Activated CD4-positive, alpha-beta memory T cell treated with anti-CD3 and anti-CD28 coated beads for 36 hours (primary cell): ENCODE data around the gene CEL. TPM values are rescaled to one million over a fixed set of nuclear protein-coding genes. Genes with fewer than 3 reads are reported as not detected.
"Not testable (repeated sequence)": the region's sequence is repeated elsewhere in the genome, so short reads cannot be mapped to it uniquely, and the experiment has no call there.

Experiments used
- CTCF ChIA-PET: fragments of 350-600 bp; sonication (Branson Sonifier 250); formaldehyde crosslinking; loops from one replicate; lab custom pipeline; 2021; ENCODE audit warnings: antibody characterized with exemption, inconsistent platforms; lab: Charles Lee
- POLR2A ChIA-PET: fragments of 350-600 bp; sonication (Branson Sonifier 250); formaldehyde crosslinking; loops from one replicate; lab custom pipeline; 2021; ENCODE audit warnings: antibody characterized with exemption; lab: Charles Lee
- DNase-seq: peaks from one replicate; pipeline ENCODE4 v3.0.0-alpha.2; 2020
- H3K27ac Mint-ChIP-seq: one replicate; pipeline ENCODE4 v1.8.0; 2021; ENCODE audit warnings: mixed read lengths
- H3K27me3 Mint-ChIP-seq: one replicate; pipeline ENCODE4 v1.8.0; 2021; ENCODE audit warnings: mixed read lengths
- H3K36me3 Mint-ChIP-seq: one replicate; pipeline ENCODE4 v1.8.0; 2021; ENCODE audit warnings: mixed read lengths
- H3K4me1 Mint-ChIP-seq: one replicate; pipeline ENCODE4 v1.8.0; 2021; ENCODE audit warnings: low read depth, mixed read lengths
- H3K4me3 Mint-ChIP-seq: one replicate; pipeline ENCODE4 v1.8.0; 2021; ENCODE audit warnings: mild to moderate bottlenecking, mixed read lengths
- H3K9me3 Mint-ChIP-seq: one replicate; pipeline ENCODE4 v1.8.0; 2021; ENCODE audit warnings: mixed read lengths
- intact Hi-C: fragments of 100-400 bp; cut with micrococcal nuclease; formaldehyde crosslinking; loops from one replicate; pipeline ENCODE4 v1.15.1; 2023
- total RNA-seq, 2 experiments: library from RNA; stranded (reverse); gene quantifications; one replicate each; pipeline ENCODE4 v1.2.3, GENCODE V29; 2021

The CEL gene
- total RNA-seq, 2 experiments from 2014 or later = 0.88 to 1.0 TPM

DNA sequence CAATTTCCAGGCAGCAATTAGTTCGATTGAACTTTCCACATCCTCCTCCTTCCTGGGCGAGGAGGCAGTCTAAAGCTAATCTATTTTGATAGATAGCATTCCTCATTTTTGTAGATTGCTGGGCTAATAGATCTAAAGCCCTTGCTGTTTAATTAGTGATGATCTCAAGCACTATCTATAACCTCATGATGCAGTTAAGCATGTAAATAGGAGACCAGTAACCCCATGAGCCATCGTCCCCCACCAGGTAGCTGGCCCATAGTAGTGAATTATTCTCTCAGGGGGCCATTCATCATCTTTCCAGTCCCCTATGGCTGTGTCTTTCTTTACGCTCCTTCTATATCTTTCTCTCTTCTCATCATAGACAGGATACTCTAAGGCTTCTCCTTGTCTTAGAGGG, 14.9 kb downstream of the CEL start:
- no peaks in the 10 kb centered on the region for H3K27me3 Mint-ChIP-seq

DNA sequence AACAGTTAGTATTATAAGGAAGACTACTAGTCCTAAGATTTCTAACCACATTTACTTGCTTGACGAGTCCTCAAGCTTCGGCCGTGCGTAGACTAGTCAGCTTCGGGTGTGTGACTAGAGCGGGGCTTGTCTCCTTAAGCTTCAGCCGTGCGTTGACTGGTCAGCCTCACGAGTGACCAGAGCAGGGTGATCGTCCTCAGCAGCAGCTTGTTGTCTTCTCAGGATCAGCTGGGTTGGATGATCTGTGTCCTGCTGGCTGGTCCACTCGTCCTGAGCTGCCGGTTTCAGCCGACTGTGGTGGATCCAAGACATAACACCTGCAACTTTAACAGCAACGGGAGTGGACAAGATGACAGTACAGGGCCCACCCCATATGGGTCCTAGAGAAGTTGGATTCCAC, 16.7 kb downstream of the CEL start:
- Mint-ChIP-seq H3K4me1 (no peaks in the 10 kb centered on the region), H3K9me3 (no peaks in the 10 kb centered on the region), H3K4me3 (no peak overlapping the region), H3K36me3 (no peaks in the 10 kb centered on the region), H3K27ac (no peak overlapping the region), H3K27me3 (no peaks in the 10 kb centered on the region)
- no peak for DNase-seq
- intact Hi-C loops = no loop called here
- CTCF ChIA-PET = interaction anchor here (0.7 to 1.0 kb wide), 2 partner anchors 56 to 108 kb away, joined by 3 to 4 read pairs; no protein-coding TSS in a partner anchor
- POLR2A ChIA-PET = no interaction called here

More for the DNA sequence above, 14.9 kb downstream of the CEL start:
- no peak for DNase-seq
- H3K4me3 Mint-ChIP-seq = no peak overlapping the region
- no peak overlapping the region for H3K27ac Mint-ChIP-seq
- intact Hi-C loops = no loop called here
- no peaks in the 10 kb centered on the region for H3K4me1 Mint-ChIP-seq
- ChIA-PET CTCF (interaction anchor here (0.5 to 1.9 kb wide), 2 partner anchors 68 to 136 kb away, joined by 4 to 8 read pairs; no protein-coding TSS in a partner anchor), POLR2A (no interaction called here)
- H3K36me3 Mint-ChIP-seq = peaks cover 2% of the 10 kb centered on the region
- H3K9me3 Mint-ChIP-seq = no peaks in the 10 kb centered on the region

DNA sequence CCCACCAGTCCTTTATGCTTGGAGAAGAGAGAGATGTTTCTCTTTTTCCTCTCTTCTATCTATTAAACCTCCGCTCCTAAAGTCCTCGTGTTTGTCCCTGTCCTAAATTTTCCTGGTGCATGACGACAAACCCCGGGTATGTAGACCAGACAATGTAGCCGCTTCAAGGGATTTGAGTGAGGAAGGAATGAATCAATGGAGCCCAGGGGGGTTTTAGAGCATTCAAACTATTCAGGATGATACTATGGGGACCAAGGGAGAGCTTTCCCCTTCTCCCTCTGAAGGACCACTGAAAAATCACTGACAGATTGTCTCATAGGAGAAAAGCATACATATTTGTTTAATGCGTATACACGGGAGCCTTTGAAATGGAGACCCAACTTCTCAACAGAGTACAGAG, 18.4 kb downstream of the CEL start:
- H3K4me3 Mint-ChIP-seq = no peak overlapping the region
- intact Hi-C loops = no loop called here
- H3K4me1 Mint-ChIP-seq = no peaks in the 10 kb centered on the region
- POLR2A ChIA-PET = no interaction called here
- no peak for DNase-seq
- H3K9me3 Mint-ChIP-seq = no peaks in the 10 kb centered on the region
- CTCF ChIA-PET = interaction anchor here (1.1 kb wide), 1 partner anchor 38 kb away, joined by 3 read pairs; no protein-coding TSS in a partner anchor
- no peaks in the 10 kb centered on the region for H3K27me3 Mint-ChIP-seq
- H3K36me3 Mint-ChIP-seq = no peaks in the 10 kb centered on the region
- H3K27ac Mint-ChIP-seq = no peak overlapping the region

DNA sequence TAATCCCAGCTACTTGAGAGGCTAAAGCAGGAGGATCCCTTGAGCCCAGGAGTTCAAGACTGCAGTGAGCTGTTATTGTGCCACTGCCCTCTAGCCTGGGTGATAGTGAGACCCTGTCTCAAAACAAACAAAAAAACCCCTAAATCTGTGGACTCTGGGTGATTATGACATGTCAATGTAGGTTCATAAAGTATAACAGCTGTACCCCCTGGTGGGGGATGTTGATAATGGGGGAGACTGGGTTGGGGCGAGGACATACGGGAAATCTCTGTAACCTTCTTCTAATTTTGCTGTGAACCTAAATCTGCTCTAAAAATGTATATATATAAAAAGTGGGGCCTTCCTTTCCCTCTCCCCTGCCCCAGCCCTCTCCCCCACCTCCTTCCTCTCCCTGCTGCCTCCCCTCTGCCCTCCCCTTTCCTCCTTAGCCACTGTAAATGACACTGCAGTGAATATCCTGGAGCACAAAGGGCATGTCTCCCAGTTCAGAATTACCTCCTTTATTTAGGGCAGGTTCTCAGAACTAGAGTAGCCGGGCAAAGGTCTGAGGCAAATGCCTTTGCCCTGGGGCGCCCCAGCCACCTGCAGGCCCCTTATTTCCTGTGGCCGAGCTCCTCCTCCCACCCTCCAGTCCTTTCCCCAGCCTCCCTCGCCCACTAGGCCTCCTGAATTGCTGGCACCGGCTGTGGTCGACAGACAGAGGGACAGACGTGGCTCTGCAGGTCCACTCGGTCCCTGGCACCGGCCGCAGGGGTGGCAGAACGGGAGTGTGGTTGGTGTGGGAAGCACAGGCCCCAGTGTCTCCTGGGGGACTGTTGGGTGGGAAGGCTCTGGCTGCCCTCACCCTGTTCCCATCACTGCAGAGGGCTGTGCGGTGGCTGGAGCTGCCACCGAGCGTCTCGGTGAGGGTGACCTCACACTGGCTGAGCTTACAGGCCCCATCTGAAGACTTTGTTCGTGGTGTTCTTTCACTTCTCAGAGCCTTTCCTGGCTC, 19.3 kb downstream of the CEL start:
- CTCF ChIA-PET = interaction anchor here (1.1 kb wide), 1 partner anchor 39 kb away, joined by 3 read pairs; no protein-coding TSS in a partner anchor
- H3K4me1 Mint-ChIP-seq, H3K9me3 Mint-ChIP-seq, H3K4me3 Mint-ChIP-seq, H3K36me3 Mint-ChIP-seq, H3K27me3 Mint-ChIP-seq, intact Hi-C loops, DNase-seq, POLR2A ChIA-PET, H3K27ac Mint-ChIP-seq: not testable (repeated sequence)

DNA sequence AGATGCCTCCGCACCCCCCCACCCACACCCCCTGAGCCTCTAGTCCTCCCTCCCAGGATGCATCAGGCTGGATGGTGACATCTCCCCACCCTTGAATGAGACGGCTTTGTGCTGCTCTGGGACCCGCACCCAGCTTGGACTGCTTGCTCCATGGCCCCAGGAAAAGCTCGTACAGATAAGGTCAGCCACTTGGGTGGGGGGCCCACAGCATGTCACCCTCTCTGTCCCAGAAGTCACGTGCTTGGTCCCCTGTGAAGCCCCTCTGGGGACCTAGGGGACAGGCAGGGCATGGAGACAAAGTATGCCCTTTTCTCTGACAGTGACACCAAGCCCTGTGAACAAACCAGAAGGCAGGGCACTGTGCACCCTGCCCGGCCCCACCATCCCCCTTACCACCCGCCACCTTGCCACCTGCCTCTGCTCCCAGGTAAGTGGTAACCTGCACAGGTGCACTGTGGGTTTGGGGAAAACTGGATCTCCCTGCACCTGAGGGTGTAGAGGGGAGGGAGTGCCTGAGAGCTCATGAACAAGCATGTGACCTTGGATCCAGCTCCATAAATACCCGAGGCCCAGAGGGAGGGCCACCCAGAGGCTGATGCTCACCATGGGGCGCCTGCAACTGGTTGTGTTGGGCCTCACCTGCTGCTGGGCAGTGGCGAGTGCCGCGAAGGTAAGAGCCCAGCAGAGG, 20.3 kb downstream of the CEL start:
- H3K9me3 Mint-ChIP-seq, H3K27me3 Mint-ChIP-seq, DNase-seq, H3K27ac Mint-ChIP-seq, H3K4me3 Mint-ChIP-seq, CTCF ChIA-PET, intact Hi-C loops, H3K36me3 Mint-ChIP-seq, POLR2A ChIA-PET, H3K4me1 Mint-ChIP-seq: not testable (repeated sequence)

DNA sequence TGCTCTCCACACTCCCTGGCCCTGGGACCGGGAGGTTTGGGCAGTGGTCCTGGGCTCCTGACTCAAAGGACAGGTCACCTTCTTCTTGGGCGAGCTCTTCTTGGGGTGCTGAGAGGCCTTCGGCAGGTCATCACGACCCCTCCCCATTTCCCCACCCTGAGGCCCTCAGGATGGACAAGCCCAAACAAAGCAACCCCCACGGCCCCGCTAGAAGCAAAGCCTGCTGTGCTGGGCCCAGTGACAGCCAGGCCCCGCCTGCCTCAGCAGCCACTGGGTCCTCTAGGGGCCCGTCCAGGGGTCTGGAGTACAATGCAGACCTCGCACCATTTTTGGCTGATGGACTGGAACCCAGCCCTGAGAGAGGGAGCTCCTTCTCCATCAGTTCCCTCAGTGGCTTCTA, 21.9 kb downstream of the CEL start:
- POLR2A ChIA-PET, DNase-seq, intact Hi-C loops, H3K27ac Mint-ChIP-seq, H3K4me3 Mint-ChIP-seq, CTCF ChIA-PET, H3K27me3 Mint-ChIP-seq, H3K36me3 Mint-ChIP-seq, H3K4me1 Mint-ChIP-seq, H3K9me3 Mint-ChIP-seq: not testable (repeated sequence)

DNA sequence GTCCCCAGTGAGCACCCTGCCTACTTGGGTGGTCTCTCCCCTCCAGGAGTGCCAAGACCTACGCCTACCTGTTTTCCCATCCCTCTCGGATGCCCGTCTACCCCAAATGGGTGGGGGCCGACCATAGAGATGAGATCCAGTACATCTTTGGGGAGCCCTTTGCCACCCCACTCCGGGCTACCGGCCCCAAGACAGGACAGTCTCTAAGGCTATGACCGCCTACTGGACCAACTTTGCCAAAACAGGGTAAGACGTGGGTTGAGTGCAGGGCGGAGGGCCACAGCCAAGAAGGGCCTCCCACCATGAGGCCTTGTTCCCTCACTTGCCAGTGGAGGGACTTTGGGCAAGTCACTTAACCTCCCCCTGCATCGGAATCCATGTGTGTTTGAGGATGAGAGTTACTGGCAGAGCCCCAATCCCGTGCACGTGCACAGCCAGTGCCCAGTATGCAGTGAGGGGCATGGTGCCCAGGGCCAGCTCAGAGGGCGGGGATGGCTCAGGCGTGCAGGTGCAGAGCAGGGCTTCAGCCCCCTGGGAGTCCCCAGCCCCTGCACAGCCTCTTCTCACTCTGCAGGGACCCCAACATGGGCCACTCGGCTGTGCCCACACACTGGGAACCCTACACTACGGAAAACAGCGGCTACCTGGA, 24.6 kb downstream of the CEL start:
- not testable (repeated sequence) for H3K27ac Mint-ChIP-seq

DNA sequence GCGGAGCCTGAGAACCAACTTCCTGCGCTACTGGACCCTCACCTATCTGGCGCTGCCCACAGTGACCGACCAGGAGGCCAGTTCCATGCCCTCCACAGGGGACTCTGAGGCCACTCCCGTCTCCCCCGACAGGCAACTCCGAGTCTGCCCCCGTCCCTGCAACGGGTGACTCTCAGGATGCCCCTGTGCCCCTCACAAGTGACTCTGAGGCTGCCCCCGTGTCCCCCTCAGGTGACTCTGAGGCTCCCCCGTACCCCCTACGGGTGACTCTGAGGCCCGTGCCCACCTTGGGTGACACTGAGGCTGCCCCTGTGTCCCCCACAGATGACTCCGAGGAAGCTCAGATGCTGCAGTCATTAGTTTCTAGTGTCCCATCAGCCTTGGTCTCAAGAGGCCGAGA, 25.1 kb downstream of the CEL start:
- no peak overlapping the region for H3K27ac Mint-ChIP-seq
- no peak overlapping the region for H3K4me3 Mint-ChIP-seq
- no peaks in the 10 kb centered on the region for H3K4me1 Mint-ChIP-seq
- no peaks in the 10 kb centered on the region for H3K36me3 Mint-ChIP-seq
- no peak for DNase-seq
- no peaks in the 10 kb centered on the region for H3K9me3 Mint-ChIP-seq
- POLR2A ChIA-PET = no interaction called here
- intact Hi-C loops = no loop called here
- no peaks in the 10 kb centered on the region for H3K27me3 Mint-ChIP-seq
- CTCF ChIA-PET = no interaction called here

More for the DNA sequence above, 24.6 kb downstream of the CEL start:
- POLR2A ChIA-PET, H3K4me1 Mint-ChIP-seq, CTCF ChIA-PET, H3K4me3 Mint-ChIP-seq, intact Hi-C loops, H3K27me3 Mint-ChIP-seq, H3K9me3 Mint-ChIP-seq, DNase-seq, H3K36me3 Mint-ChIP-seq: not testable (repeated sequence)

DNA sequence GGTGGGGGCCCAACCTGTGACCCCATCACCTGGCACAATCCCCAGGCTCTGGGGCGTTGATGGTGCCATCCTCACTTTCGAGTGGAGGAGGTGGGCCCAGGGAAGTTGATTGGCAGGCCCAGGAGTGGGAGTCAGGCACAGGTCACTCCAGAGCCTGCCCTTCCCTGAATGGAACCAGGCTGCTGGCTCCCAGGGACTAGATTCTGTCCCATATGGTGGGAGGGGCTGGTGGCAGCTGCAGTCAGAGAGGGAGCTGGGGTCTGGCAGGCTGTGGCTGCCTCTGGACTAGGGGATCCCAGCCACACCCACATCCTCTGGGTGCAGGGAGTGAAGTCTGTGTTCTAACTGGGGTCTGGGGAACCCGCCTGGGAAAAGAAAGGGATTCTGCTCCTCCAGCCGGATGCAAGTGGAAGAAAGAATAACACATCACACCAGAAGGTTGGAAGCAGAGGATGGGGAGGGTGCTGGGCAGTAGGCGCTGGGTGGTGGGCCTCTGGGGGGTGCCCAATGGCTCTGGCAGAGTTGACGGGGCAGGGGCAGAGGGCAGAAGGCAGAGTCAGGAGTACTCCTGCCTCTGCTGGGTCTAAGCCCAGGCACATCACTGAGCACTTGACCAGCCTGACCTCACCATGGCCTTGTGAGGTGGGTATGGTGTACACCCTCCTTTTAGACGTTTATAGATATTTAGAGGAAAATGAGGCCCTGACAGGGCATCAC, 25.8 kb downstream of the CEL start:
- H3K4me3 Mint-ChIP-seq = no peak overlapping the region
- H3K4me1 Mint-ChIP-seq = no peaks in the 10 kb centered on the region
- intact Hi-C loops = no loop called here
- H3K36me3 Mint-ChIP-seq = no peaks in the 10 kb centered on the region
- DNase-seq = no peak
- H3K9me3 Mint-ChIP-seq = no peaks in the 10 kb centered on the region
- ChIA-PET POLR2A (no interaction called here), CTCF (no interaction called here)
- no peak overlapping the region for H3K27ac Mint-ChIP-seq
- H3K27me3 Mint-ChIP-seq = no peaks in the 10 kb centered on the region

DNA sequence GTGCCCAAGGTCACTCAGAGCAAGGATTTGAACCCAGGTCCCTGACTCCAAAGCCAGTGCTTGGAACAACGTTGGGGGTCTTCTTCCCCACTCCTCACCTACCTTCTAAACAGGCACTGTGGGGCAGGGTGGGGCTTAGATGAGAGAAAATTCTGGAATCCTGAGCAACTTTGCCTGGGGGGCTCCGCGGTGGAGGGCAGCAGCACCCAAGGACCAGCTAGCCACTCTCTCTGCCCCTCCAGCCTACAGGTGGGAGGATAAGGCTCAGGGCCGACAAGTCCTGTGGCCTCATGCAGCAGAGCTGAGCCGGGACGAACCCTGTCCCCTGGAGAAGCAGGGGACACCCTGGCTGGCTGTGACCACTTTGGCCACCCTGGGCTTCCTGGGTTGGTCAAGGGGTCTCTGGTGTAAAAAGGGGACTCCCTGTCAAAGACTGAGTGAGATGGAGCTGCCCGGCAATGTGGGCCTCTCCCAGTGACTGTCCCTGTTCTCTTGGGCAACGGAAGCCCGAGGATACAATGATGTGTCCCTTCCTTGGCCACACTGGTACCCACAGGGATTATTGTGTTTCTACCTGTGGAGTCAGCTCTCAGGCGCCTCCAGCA, 26.5 kb downstream of the CEL start:
- no peaks in the 10 kb centered on the region for H3K36me3 Mint-ChIP-seq
- CTCF ChIA-PET = interaction anchor here (1.6 kb wide), 1 partner anchor 56 kb away, joined by 4 read pairs; no protein-coding TSS in a partner anchor
- no peaks in the 10 kb centered on the region for H3K4me1 Mint-ChIP-seq
- no peaks in the 10 kb centered on the region for H3K27me3 Mint-ChIP-seq
- H3K9me3 Mint-ChIP-seq = no peaks in the 10 kb centered on the region
- H3K27ac Mint-ChIP-seq = no peak overlapping the region
- intact Hi-C loops = no loop called here
- no peak overlapping the region for H3K4me3 Mint-ChIP-seq
- POLR2A ChIA-PET = no interaction called here
- DNase-seq = no peak

DNA sequence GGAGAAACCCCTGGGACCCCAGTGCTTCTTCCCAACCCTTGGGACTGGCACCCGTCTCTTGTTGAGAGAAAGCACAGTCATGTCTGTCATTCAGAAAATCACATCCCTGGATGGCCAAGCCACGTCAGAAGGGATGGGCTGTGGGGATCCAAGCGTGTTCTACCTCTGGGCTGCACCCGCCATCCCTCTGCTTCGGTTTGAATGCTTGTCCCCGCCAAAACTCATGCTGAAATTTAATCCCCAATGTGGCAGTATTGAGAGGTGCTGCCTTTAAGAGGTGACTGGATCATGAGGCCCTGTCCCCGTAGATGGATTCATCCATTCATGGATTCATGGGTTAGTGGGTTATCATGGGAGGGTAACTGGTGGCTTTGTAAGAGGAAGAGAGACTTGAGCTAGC, 27.0 kb downstream of the CEL start:
- CTCF ChIA-PET = interaction anchor here (1.6 kb wide), 1 partner anchor 56 kb away, joined by 4 read pairs; no protein-coding TSS in a partner anchor
- no peak for DNase-seq
- no peaks in the 10 kb centered on the region for H3K9me3 Mint-ChIP-seq
- no peak overlapping the region for H3K27ac Mint-ChIP-seq
- H3K27me3 Mint-ChIP-seq = no peaks in the 10 kb centered on the region
- no peak overlapping the region for H3K4me3 Mint-ChIP-seq
- H3K4me1 Mint-ChIP-seq = no peaks in the 10 kb centered on the region
- intact Hi-C loops = no loop called here
- POLR2A ChIA-PET = no interaction called here
- H3K36me3 Mint-ChIP-seq = no peaks in the 10 kb centered on the region
